Posterior cingulate gyrus (tissue), 11 donors: Measurements from ENCODE around the gene UQCRFS1.

Experiments used
- DNase-seq, 10 donors: peaks; one replicate each; pipeline versions ENCODE4 v3.0.0 to v3.0.0-alpha.2; 2020 to 2021; ENCODE audit warnings: mixed read lengths in 3 of 10
- intact Hi-C: fragments of 100-400 bp; cut with DNase I; formaldehyde crosslinking; loops from one replicate; pipeline ENCODE4 v1.15.1; 2023

Gene UQCRFS1

DNA sequence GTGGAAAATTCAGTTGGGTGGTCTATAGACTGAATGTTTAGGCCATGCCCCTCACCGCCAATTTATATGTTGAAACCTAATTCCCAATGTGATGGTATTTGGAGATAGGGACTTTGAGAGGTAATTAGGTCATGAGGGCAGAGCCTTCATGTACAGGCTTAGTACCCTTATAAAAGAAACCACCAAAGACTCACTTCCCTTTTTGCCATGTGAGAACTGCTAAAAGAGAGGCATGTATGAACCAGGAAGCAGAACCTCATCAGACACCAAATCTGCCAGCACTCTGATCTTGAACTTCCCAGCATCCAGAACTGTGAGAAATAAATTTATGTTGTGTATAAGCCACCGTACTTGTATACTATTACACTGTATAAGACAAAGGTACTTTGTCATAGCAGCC, 40.6 kb downstream of the UQCRFS1 start:
- DNase-seq = no peak
- intact Hi-C loops = no loop called here

DNA sequence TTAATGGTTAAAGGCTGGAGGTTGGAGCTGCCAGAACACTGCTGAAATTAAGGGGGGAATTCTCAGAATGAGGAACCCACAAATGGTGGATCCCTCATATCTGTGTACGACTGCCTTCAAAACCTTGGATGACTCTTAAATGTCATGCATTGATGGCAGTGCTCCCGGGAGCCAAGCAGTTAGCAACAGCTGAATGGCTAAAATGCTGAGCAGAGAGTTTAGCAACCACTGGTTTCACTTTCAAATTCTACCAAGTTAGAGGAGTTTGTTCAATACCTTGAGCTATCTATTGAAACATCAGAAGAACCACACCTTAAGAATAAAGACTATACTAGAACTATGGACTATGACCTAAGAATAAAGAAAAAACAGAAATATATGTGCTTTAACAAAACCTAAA, 41.4 kb downstream of the UQCRFS1 start:
- intact Hi-C loops = no loop called here
- DNase-seq = no peak

GRCh38 chr19:29170554-29170953, 42.4 kb downstream of the UQCRFS1 start:
- intact Hi-C loops = no loop called here
- DNase-seq = no peak

DNA sequence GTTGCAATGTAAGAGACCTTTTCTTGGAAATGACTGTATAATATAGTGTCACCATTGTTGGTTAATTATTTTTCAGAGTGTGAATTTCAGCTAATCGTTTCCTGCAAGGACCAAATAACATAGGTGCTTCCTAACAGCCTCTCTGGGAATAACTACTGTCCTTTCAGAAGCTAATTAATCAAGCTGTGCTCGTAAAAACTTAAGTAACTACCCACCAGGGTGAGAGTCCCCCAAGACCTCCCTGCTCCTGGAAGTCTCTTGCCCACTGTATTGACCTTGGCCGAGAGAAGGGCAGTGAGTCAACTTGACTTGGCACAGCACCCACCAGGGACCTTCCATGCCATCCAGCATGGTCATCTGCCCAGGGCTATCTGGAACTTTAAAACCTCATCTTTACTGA, 50.3 kb downstream of the UQCRFS1 start:
- no peak for DNase-seq
- intact Hi-C loops = no loop called here

DNA sequence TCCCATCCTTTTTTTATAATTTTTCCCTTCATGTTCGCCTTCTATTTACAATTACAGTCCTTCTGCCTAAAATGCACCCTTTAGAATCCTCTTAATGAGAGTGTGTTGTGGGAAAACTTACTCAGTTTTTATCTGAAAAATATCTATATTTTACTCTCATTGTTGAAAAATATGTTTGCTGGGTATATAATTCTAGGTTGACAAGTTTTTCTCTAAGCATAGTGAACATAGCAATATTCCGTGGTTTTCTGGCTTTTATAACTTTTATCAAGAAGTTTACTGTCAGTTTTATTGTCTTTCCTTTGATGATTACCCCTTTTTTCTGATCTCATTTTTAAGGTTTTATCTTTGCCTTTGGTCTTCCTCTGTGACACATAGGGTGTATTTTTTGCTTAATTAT, 57.3 kb downstream of the UQCRFS1 start:
- DNase-seq = no peak
- intact Hi-C loops = no loop called here
